Stimulated activated CD8-positive, alpha-beta memory T cell treated with anti-CD3 and anti-CD28 coated beads, Interleukin-7, amount 100 ng/mL, for 24 hours (primary cell): ENCODE results near the gene ZBED1.
"Not testable (repeated sequence)": the region's sequence is repeated elsewhere in the genome, so short reads cannot be mapped to it uniquely, and the experiment has no call there.

Experiments used
- DNase-seq: peaks from one replicate; pipeline ENCODE4 v3.0.0-alpha.2; 2020; ENCODE audit warnings: low read depth

Gene ZBED1

GRCh38 chrX:2500803-2501558 is at the start of gene ZBED1, which contains the start of gene DHRSX:
ZBED1 (minus strand) TSS chrX:2500976; CDS start chrX:2490719, 10,257 bp downstream.
DHRSX (minus strand) TSS chrX:2500976; CDS start chrX:2500925, 51 bp downstream.
- peak; percentile 19 for DNase-seq

- DNase-seq: no peak
Observed at GRCh38 chrX:2549876-2550275, 49.1 kb upstream of the ZBED1 start.

GRCh38 chrX:2548711-2549423 is 48.1 kb upstream of the ZBED1 start:
- no peak for DNase-seq

GRCh38 chrX:2547736-2548135 is 47.0 kb upstream of the ZBED1 start:
- no peak for DNase-seq

GRCh38 chrX:2546496-2546895 is 45.7 kb upstream of the ZBED1 start:
- no peak for DNase-seq

- no peak for DNase-seq
Observed at GRCh38 chrX:2545144-2545543, 44.4 kb upstream of the ZBED1 start.

GRCh38 chrX:2542826-2543521 is 42.2 kb upstream of the ZBED1 start:
- DNase-seq: no peak

GRCh38 chrX:2541603-2542002 is 40.8 kb upstream of the ZBED1 start:
- no peak for DNase-seq

GRCh38 chrX:2540426-2540947 is 39.7 kb upstream of the ZBED1 start:
- DNase-seq: no peak

- no peak for DNase-seq
Observed at GRCh38 chrX:2539586-2539985, 38.8 kb upstream of the ZBED1 start.

GRCh38 chrX:2538031-2538757 is 37.4 kb upstream of the ZBED1 start:
- DNase-seq: no peak

GRCh38 chrX:2536974-2537373 is 36.2 kb upstream of the ZBED1 start:
- DNase-seq: no peak

GRCh38 chrX:2536141-2536540 is 35.4 kb upstream of the ZBED1 start:
- no peak for DNase-seq

- DNase-seq: not testable (repeated sequence)
Observed at GRCh38 chrX:2534261-2535021, 33.7 kb upstream of the ZBED1 start.

GRCh38 chrX:2533424-2533823 is 32.6 kb upstream of the ZBED1 start:
- DNase-seq: no peak

GRCh38 chrX:2526390-2526789 is 25.6 kb upstream of the ZBED1 start:
- DNase-seq: no peak

- no peak for DNase-seq
Observed at GRCh38 chrX:2523911-2524310, 23.1 kb upstream of the ZBED1 start.

GRCh38 chrX:2521927-2522386 is 21.2 kb upstream of the ZBED1 start:
- no peak for DNase-seq

GRCh38 chrX:2521092-2521926 is 20.5 kb upstream of the ZBED1 start:
- DNase-seq: no peak

- DNase-seq: no peak
Observed at GRCh38 chrX:2520539-2520938, 19.8 kb upstream of the ZBED1 start.
